ENCODE results near the gene HCFC2. TPM values are rescaled to one million over a fixed set of nuclear protein-coding genes. Genes with fewer than 3 reads are reported as not detected.

The HCFC2 gene
- polyA plus RNA-seq, 1 of the 3 experiments (the other 2 are of a cell fraction) = 5.2 TPM

DNA sequence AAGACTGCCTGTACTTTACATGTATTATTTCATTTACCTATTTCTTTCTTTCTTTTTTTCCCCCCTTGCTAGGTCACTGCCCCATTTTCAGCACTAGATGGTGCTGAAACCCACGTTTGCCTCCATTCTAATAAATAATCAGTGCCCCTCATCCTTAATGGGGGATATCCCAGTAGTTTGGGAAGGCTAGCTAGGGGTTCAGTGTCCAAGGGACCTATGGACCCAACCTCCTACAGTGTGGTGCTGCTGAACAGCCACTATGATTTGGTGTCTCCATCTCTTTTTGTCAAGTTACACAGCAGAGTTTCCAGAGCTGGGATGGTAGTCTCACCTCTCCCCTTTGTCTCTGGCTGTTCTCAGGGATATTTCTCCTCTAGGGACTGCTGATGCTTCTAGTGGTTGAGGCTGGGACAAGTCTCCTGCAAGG lies 6.5 kb upstream of the HCFC2 start:
- no peaks in the 10 kb centered on the region for H3K27me3 ChIP-seq (ENCODE audit: insufficient read depth)

More for the DNA sequence above, 6.5 kb upstream of the HCFC2 start:
- no peaks in the 10 kb centered on the region for H3F3A ChIP-seq (replicated peaks; ENCODE audit: insufficient read depth)
- no peaks in the 10 kb centered on the region; the same call in 1 of the 2 replicates for H3K79me2 ChIP-seq (ENCODE audit: insufficient read depth)
- H3K9me2 ChIP-seq = no peaks in the 10 kb centered on the region
- H4K20me1 ChIP-seq (ENCODE audit: insufficient read depth) = no peaks in the 10 kb centered on the region
- no peak overlapping the region for H3K4me2 ChIP-seq
- peak; percentile 40 for DNase-seq
- H3K9ac ChIP-seq = no peak overlapping the region
- H3K9me3 ChIP-seq = no peaks in the 10 kb centered on the region
- no peaks in the 10 kb centered on the region for H3K36me3 ChIP-seq (replicated peaks in 1 of 2; ENCODE audit: control insufficient read depth in 1 of 2, insufficient read depth in 2 of 2, low read length in 1 of 2)
- H3K27ac ChIP-seq (ENCODE audit: low read depth in 2 of 2, low read length in 1 of 2) = no peak overlapping the region
- WGBS (ENCODE audit: low lambda C conversion rate) = 5% methylated on average over 1 of the region's 1 CpG
- ChIA-PET POLR2A (no interaction called here), CTCF (interaction anchor here (0.6 to 2.7 kb wide), 4 partner anchors 51 to 571 kb away, joined by 3 to 11 read pairs (median 4); no protein-coding TSS in a partner anchor)
- H2AFZ ChIP-seq (ENCODE audit: low read depth) = no peak overlapping the region
- H3K4me3 ChIP-seq (ENCODE audit: low read depth in 2 of 2, low read length in 1 of 2) = no peak overlapping the region
- peaks cover 0 to 24% of the 10 kb centered on the region in 2 experiments; a peak in 2 of 4 replicates for H3K4me1 ChIP-seq (ENCODE audit: control insufficient read depth in 1 of 2, insufficient read depth in 2 of 2, low read depth in 1 of 2, low read length in 1 of 2)
- TF ChIP-seq, protein P1, sequence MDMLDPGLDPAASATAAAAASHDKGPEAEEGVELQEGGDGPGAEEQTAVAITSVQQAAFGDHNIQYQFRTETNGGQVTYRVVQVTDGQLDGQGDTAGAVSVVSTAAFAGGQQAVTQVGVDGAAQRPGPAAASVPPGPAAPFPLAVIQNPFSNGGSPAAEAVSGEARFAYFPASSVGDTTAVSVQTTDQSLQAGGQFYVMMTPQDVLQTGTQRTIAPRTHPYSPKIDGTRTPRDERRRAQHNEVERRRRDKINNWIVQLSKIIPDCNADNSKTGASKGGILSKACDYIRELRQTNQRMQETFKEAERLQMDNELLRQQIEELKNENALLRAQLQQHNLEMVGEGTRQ (IDR thresholded peaks at IDR 0.05; ENCODE audit: borderline replicate concordance, low read depth, low read length) = no peak
- peak; percentile 70 for TF ChIP-seq RAD21 (IDR thresholded peaks at IDR 0.05; ENCODE audit: low read length)
- TF ChIP-seq RCOR1 (IDR thresholded peaks at IDR 0.05; ENCODE audit: low read length) = no peak
- TF ChIP-seq TEAD4 (IDR thresholded peaks at IDR 0.05; ENCODE audit: borderline replicate concordance, insufficient read depth) = no peak
- no peak for TF ChIP-seq TCF12 (IDR thresholded peaks at IDR 0.05)
- TF ChIP-seq RFX5 (IDR thresholded peaks at IDR 0.05; ENCODE audit: low read length) = no peak
- no peak for TF ChIP-seq EP300 (IDR thresholded peaks at IDR 0.05; ENCODE audit: borderline replicate concordance in 1 of 2, low read depth in 1 of 2, low read length in 1 of 2)
- TF ChIP-seq TAF1 (IDR thresholded peaks at IDR 0.05; ENCODE audit: borderline replicate concordance, low read depth, low read length) = no peak
- TF ChIP-seq FOXJ3 (CRISPR knock-in tag; IDR thresholded peaks at IDR 0.05) = no peak
- TF ChIP-seq SMC3 (IDR thresholded peaks at IDR 0.05; ENCODE audit: low read depth, low read length) = peak; percentile 47
- TF ChIP-seq, protein P2, sequence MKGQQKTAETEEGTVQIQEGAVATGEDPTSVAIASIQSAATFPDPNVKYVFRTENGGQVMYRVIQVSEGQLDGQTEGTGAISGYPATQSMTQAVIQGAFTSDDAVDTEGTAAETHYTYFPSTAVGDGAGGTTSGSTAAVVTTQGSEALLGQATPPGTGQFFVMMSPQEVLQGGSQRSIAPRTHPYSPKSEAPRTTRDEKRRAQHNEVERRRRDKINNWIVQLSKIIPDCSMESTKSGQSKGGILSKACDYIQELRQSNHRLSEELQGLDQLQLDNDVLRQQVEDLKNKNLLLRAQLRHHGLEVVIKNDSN (IDR thresholded peaks at IDR 0.05; ENCODE audit: borderline replicate concordance, low read depth) = no peak
- TF ChIP-seq GATA2 (CRISPR knock-in tag; IDR thresholded peaks at IDR 0.05) = no peak
- no peak for TF ChIP-seq NFIC (IDR thresholded peaks at IDR 0.05; ENCODE audit: borderline replicate concordance)
- TF ChIP-seq ELF1 (IDR thresholded peaks at IDR 0.05) = no peak
- TF ChIP-seq, protein P3, sequence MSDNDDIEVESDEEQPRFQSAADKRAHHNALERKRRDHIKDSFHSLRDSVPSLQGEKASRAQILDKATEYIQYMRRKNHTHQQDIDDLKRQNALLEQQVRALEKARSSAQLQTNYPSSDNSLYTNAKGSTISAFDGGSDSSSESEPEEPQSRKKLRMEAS (IDR thresholded peaks at IDR 0.05; ENCODE audit: low read depth) = no peak
- TF ChIP-seq, protein P4, sequence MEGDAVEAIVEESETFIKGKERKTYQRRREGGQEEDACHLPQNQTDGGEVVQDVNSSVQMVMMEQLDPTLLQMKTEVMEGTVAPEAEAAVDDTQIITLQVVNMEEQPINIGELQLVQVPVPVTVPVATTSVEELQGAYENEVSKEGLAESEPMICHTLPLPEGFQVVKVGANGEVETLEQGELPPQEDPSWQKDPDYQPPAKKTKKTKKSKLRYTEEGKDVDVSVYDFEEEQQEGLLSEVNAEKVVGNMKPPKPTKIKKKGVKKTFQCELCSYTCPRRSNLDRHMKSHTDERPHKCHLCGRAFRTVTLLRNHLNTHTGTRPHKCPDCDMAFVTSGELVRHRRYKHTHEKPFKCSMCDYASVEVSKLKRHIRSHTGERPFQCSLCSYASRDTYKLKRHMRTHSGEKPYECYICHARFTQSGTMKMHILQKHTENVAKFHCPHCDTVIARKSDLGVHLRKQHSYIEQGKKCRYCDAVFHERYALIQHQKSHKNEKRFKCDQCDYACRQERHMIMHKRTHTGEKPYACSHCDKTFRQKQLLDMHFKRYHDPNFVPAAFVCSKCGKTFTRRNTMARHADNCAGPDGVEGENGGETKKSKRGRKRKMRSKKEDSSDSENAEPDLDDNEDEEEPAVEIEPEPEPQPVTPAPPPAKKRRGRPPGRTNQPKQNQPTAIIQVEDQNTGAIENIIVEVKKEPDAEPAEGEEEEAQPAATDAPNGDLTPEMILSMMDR (IDR thresholded peaks at IDR 0.05) = peak; percentile 72
- TF ChIP-seq, protein P5, sequence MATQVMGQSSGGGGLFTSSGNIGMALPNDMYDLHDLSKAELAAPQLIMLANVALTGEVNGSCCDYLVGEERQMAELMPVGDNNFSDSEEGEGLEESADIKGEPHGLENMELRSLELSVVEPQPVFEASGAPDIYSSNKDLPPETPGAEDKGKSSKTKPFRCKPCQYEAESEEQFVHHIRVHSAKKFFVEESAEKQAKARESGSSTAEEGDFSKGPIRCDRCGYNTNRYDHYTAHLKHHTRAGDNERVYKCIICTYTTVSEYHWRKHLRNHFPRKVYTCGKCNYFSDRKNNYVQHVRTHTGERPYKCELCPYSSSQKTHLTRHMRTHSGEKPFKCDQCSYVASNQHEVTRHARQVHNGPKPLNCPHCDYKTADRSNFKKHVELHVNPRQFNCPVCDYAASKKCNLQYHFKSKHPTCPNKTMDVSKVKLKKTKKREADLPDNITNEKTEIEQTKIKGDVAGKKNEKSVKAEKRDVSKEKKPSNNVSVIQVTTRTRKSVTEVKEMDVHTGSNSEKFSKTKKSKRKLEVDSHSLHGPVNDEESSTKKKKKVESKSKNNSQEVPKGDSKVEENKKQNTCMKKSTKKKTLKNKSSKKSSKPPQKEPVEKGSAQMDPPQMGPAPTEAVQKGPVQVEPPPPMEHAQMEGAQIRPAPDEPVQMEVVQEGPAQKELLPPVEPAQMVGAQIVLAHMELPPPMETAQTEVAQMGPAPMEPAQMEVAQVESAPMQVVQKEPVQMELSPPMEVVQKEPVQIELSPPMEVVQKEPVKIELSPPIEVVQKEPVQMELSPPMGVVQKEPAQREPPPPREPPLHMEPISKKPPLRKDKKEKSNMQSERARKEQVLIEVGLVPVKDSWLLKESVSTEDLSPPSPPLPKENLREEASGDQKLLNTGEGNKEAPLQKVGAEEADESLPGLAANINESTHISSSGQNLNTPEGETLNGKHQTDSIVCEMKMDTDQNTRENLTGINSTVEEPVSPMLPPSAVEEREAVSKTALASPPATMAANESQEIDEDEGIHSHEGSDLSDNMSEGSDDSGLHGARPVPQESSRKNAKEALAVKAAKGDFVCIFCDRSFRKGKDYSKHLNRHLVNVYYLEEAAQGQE (IDR thresholded peaks at IDR 0.05; ENCODE audit: low read depth, low read length) = no peak
- TF ChIP-seq, protein P6, sequence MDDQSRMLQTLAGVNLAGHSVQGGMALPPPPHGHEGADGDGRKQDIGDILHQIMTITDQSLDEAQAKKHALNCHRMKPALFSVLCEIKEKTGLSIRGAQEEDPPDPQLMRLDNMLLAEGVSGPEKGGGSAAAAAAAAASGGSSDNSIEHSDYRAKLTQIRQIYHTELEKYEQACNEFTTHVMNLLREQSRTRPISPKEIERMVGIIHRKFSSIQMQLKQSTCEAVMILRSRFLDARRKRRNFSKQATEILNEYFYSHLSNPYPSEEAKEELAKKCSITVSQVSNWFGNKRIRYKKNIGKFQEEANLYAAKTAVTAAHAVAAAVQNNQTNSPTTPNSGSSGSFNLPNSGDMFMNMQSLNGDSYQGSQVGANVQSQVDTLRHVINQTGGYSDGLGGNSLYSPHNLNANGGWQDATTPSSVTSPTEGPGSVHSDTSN (IDR thresholded peaks at IDR 0.05) = no peak
- no peak for TF ChIP-seq EZH2phosphoT487 (IDR thresholded peaks at IDR 0.05; ENCODE audit: borderline replicate concordance, low read depth)
